Heart left ventricle (tissue), 16 donors: Measurements from ENCODE around the gene SHROOM3. TPM values are rescaled to one million over a fixed set of nuclear protein-coding genes. Genes with fewer than 3 reads are reported as not detected.

ENCODE experiments used
- ATAC-seq, 4 donors: fragments of 200-7000 bp; cut with Tn5 transposase; one replicate each; pipeline ENCODE4 v1.9.1; 2020 to 2022; ENCODE audit warnings: moderate library complexity in 4 of 4, mild to moderate bottlenecking in 3 of 4, moderate number of reproducible peaks in 1 of 4
- DNase-seq, 5 donors: peaks; one replicate each; pipeline ENCODE4 v3.0.0-alpha.2; 2020
- H3K27ac ChIP-seq, 12 donors: fragments of 200-600 bp; sonication (generic) in 4 of 12; one replicate each; pipeline versions ENCODE4 v1.5.0 to v1.8.0; 2016 to 2022; ENCODE audit warnings: mild to moderate bottlenecking in 2 of 12
- H3K27me3 ChIP-seq, 9 donors: fragments of 200-600 bp; sonication (generic) in 2 of 9; one replicate each; pipeline versions ENCODE4 v1.5.1 to v1.8.0; 2016 to 2022; ENCODE audit warnings: mild to moderate bottlenecking in 3 of 9
- H3K36me3 ChIP-seq, 9 donors: fragments of 200-600 bp; sonication (generic) in 2 of 9; one replicate each; pipeline versions ENCODE4 v1.5.0 to v1.8.0; 2018 to 2022; ENCODE audit warnings: mild to moderate bottlenecking in 2 of 9
- H3K4me1 ChIP-seq, 12 donors: fragments of 200-600 bp; sonication (generic) in 4 of 12; one replicate each; pipeline versions ENCODE4 v1.5.0 to v1.8.0; 2016 to 2022; ENCODE audit warnings: mild to moderate bottlenecking in 3 of 12
- H3K4me3 ChIP-seq, 12 donors: fragments of 200-600 bp; sonication (generic) in 4 of 12; one replicate each; pipeline versions ENCODE4 v1.5.0 to v1.8.0; 2017 to 2022; ENCODE audit warnings: mild to moderate bottlenecking in 9 of 12, moderate library complexity in 4 of 12
- H3K9me3 ChIP-seq, 12 donors: fragments of 200-600 bp; sonication (generic) in 4 of 12; one replicate each; pipeline versions ENCODE4 v1.5.0 to v1.8.0; 2016 to 2022; ENCODE audit warnings: mild to moderate bottlenecking in 1 of 12
- POLR2A ChIP-seq, 2 donors: fragments of 450-650 bp; IDR thresholded peaks; one replicate each; pipeline ENCODE4 v1.6.1; 2017; ENCODE audit warnings: antibody characterized with exemption in 2 of 2, mild to moderate bottlenecking in 2 of 2, moderate library complexity in 2 of 2
- WGBS, 4 donors: extraction: QIAGEN DNeasy Blood & Tissue Kit in 2 of 4; methylation state at CpG; one replicate each; pipeline versions ENCODE4 v1.1.5 to v1.1.7; 2013 to 2018; 5-methylcytosine and 5-hydroxymethylcytosine counted together
- intact Hi-C, 10 donors: fragments of 100-400 bp; cut with DNase I; formaldehyde crosslinking; loops; one replicate each; pipeline versions ENCODE4 v1.11.1 to v1.14.2; 2022
- polyA plus RNA-seq, 2 donors: library from polyadenylated mRNA; stranded (reverse); fragments of 200-250 nt; gene quantifications; one replicate each; pipeline ENCODE4 v1.2.3, GENCODE V29; 2013
- total RNA-seq, 9 donors: library from RNA; depleted of rRNA in 2 of 9; stranded (reverse); fragments of >200 nt in 2 of 9; fragmentation: NEBNext Ultra II Directional in 3 of 9; extraction: Animal tissue kit (Norgen Biotek cat#: 25700) in 3 of 9; gene quantifications; one replicate each; pipeline versions ENCODE4 v1.1.0 to v1.2.4, GENCODE V29; 2016 to 2023
- TF ChIP-seq, protein P1 (sequence below), 12 donors: fragments of 200-600 bp; sonication (generic) in 4 of 12; IDR thresholded peaks; one replicate each; pipeline versions ENCODE4 v1.5.0 to v1.8.0; 2018 to 2022; ENCODE audit warnings: antibody characterized with exemption in 12 of 12, mild to moderate bottlenecking in 5 of 12
- donor health status: ischemic (EF 13 %, LVEDD 7.1; RV severe dilation, severe dysfunction).
- donor health status: healthy with polysubstance abuse.
- donor health status: DM: no; HTN: yes; CAD: no.
- donor health status: DM: no; HTN: no; CAD: no.
- donor health status: ischemic (EF 25% LVEDD 6.9; RV normal size, moderate dysfunction).
- donor health status: ischemic (EF 25% LVEDD 5.7; RV mildly dilated, moderate dysfunction).
- donor health status: healthy.
- donor health status: DM: yes; HTN: yes; CAD: no.
- donor health status: ischemic (EF 35%, LVEDD 5.7; RV mildly dilated, moderate dysfunction).
- donor health status: nonischemic (EF 11% LVEDD 7.7; RV severe dilation, severe dysfunction).
- donor health status: DM: yes; HTN: yes; CAD: no.
- donor health status: PGD.
- donor health status: ischemic (EF 29% LVEDD 5.4; RV normal size, mild dysfunction).
- donor health status: nonischemic (EF 23%, LVEDD 6.1; RV moderate dilation, normal function).

SHROOM3 gene
- total and polyA plus RNA-seq, 11 donors: 4.6 to 38.5 (median 20.3) TPM

DNA sequence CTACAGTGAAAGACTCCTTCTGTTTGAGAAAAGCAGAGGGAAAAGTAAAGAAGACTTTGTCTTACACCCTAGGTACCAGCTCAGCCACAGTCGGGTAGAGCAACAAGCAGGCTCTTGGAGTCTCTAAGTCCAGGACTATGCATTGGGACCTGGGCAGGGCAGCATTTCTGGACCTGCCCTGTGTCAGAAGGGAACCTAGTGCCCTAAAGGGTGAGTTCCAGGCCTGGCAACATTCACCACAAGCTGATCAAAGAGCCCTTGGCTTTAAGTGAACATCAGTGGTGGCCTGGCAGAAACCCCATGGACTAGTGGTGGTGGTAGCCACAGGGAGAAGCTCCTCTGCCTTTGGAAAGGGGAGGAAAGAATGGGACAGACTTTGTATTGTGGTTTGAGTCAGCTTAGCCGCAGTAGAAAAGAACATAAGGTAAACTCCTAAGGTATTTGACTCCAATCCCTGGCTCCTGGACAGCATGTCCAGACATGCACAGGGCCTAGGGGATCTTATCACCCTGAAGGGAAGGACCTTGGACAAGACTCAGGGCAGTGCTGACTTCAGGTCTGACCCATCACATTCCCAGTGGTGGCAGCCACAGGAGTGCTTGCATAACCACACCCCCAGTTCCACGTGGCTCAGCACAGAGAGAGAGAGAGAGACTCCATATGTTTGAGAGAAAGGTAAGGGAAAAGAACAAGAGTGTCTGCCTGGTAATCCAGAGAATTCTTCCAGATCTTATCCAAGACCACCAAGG, 46.7 kb upstream of the SHROOM3 start:
- H3K27ac ChIP-seq: no peak overlapping the region
- no peaks in the 10 kb centered on the region for H3K27me3 ChIP-seq
- TF ChIP-seq, protein P1, sequence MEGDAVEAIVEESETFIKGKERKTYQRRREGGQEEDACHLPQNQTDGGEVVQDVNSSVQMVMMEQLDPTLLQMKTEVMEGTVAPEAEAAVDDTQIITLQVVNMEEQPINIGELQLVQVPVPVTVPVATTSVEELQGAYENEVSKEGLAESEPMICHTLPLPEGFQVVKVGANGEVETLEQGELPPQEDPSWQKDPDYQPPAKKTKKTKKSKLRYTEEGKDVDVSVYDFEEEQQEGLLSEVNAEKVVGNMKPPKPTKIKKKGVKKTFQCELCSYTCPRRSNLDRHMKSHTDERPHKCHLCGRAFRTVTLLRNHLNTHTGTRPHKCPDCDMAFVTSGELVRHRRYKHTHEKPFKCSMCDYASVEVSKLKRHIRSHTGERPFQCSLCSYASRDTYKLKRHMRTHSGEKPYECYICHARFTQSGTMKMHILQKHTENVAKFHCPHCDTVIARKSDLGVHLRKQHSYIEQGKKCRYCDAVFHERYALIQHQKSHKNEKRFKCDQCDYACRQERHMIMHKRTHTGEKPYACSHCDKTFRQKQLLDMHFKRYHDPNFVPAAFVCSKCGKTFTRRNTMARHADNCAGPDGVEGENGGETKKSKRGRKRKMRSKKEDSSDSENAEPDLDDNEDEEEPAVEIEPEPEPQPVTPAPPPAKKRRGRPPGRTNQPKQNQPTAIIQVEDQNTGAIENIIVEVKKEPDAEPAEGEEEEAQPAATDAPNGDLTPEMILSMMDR (IDR thresholded peaks at IDR 0.05): no peak
- no peak for TF ChIP-seq POLR2A (IDR thresholded peaks at IDR 0.05)
- 70 to 85% (median 76%) methylated on average over 3 of the region's 3 CpGs for WGBS, 4 donors
- no peak for DNase-seq
- no peaks in the 10 kb centered on the region for H3K4me1 ChIP-seq
- no peak overlapping the region for H3K4me3 ChIP-seq
- peaks cover 0 to 41% (median 4%) of the 10 kb centered on the region in 12 donors for H3K9me3 ChIP-seq
- no peaks in the 10 kb centered on the region for H3K36me3 ChIP-seq
- intact Hi-C loops: no loop called here
- ATAC-seq: no peak

DNA sequence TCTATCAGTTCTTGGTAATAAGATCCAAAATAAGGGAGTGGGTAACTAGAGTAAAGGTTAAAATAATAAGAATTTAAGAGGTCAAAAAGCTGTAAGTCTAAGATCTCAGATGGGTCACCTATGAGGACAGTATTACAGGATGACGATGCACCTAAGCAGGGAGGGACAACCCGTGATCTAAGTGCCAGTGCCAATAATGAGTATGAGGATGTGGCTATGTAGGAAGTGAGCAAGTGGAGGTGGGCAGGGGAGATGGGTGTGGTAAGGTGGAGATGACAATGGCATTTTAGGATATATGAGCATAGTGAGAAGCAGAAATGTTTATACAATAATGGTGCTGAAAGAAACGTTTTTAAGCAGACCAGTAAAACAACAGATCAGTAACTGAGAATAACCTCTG, 33.4 kb upstream of the SHROOM3 start:
- no peak for ATAC-seq
- Histone ChIP-seq H3K4me3 (no peak overlapping the region), H3K36me3 (no peaks in the 10 kb centered on the region), H3K27me3 (no peaks in the 10 kb centered on the region), H3K9me3 (no peaks in the 10 kb centered on the region), H3K4me1 (no peaks in the 10 kb centered on the region), H3K27ac (no peak overlapping the region)
- 67 to 83% (median 76%) methylated on average over 3 of the region's 3 CpGs for WGBS, 4 donors
- TF ChIP-seq, protein P1 (IDR thresholded peaks at IDR 0.05): no peak
- no peak for TF ChIP-seq POLR2A (IDR thresholded peaks at IDR 0.05)
- no peak for DNase-seq
- intact Hi-C loops: no loop called here

DNA sequence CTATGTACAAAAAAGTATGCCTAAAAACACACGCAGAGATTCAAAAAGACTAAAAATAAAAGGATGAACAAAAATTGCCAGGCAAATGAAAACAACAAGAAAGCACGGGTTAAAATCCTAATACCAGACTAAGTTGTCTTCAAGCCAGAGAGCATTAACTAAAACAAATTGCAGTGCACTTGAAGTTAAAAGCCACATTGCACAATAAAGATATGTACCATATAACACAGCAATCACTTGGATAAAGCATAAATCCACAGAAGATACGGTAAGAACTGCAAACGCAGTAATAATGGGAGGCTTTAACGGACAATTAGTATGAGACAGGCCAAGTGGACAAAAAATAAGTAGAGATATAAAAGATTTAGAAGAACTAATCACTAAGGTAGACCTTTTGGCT, 28.9 kb upstream of the SHROOM3 start:
- Histone ChIP-seq H3K27me3 (no peaks in the 10 kb centered on the region), H3K4me1 (no peaks in the 10 kb centered on the region), H3K4me3 (no peak overlapping the region), H3K36me3 (no peaks in the 10 kb centered on the region), H3K9me3 (no peaks in the 10 kb centered on the region), H3K27ac (no peak overlapping the region)
- intact Hi-C loops: no loop called here
- 78 to 91% (median 87%) methylated on average over 5 of the region's 5 CpGs for WGBS, 4 donors
- DNase-seq (no peak), ATAC-seq (no peak)
- TF ChIP-seq POLR2A (IDR thresholded peaks at IDR 0.05): no peak
- TF ChIP-seq, protein P1 (IDR thresholded peaks at IDR 0.05): no peak

DNA sequence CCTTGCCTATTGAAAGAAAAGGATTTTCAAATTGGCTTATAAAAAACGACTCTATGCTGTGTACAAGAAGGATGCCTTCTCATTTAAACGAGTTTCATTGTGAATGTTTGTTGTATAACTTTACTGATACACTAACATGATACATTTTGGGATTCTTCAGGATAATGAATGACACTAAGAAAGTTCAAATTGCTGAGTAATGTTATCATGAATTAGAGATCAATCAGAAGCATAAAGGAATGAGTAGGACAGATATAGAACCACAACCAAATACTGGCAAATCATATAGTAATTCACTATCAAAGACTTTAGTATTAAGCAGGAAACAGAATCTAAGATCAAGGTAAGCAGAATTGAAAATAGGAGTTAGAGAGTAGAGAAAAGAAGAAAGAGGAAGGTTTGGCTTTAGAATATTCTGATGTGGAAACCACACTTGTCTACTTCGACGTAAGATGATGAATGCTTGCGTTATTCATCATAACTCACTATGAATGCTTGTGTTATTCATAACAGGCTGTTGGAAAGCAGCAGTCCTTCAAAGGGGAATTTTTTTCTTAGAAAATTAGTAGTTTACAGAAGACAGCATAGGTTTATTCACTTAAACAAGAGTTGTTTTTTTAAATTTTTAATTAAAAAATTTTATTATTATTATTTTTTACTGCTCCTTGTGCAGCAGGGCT, 27.4 kb upstream of the SHROOM3 start:
- intact Hi-C loops: no loop called here
- DNase-seq (no peak), ATAC-seq (no peak)
- Histone ChIP-seq H3K36me3 (no peaks in the 10 kb centered on the region), H3K4me3 (no peak overlapping the region), H3K9me3 (no peaks in the 10 kb centered on the region), H3K4me1 (no peaks in the 10 kb centered on the region), H3K27ac (no peak overlapping the region), H3K27me3 (no peaks in the 10 kb centered on the region)
- WGBS, 4 donors: 69 to 79% (median 74%) methylated on average over 5 of the region's 5 CpGs
- TF ChIP-seq, protein P1 (IDR thresholded peaks at IDR 0.05): no peak
- no peak for TF ChIP-seq POLR2A (IDR thresholded peaks at IDR 0.05)
